GM19099 (cell line): ENCODE measurements around the gene COL8A1.

Experiments
- POLR2A ChIP-seq: IDR thresholded peaks from 3 replicates; pipeline ENCODE4 v1.6.1; 2011; ENCODE audit warnings: low read depth; ENCODE audit not compliant: insufficient read length; ENCODE audit errors: extremely low read depth

The COL8A1 gene

GRCh38 chr3:99817437-99818240, 179.2 kb downstream of the COL8A1 start, which contains the start of gene CMSS1:
Gene CMSS1, plus strand, starts transcription at chr3:99817862.
- TF ChIP-seq POLR2A, result peak; percentile 71

DNA sequence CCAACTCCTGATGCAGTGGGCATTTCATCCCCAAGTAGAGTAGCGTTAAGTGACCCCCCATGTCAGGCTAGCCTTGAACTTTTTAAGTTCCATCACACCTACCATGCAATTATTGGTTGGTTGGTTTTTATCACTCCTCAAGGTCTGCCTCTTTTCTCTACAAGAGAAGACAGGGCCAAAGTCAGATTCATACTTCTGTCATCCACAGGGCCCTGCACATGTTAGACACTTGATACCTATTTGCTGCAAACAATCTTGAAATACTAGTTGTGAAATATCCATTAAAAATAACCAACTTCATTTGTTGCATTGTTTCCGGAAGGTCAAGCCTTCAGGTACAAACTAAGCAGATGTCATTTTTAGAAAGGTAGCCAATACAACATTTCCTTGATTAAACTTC, 180.4 kb downstream of the COL8A1 start:
- TF ChIP-seq POLR2A, result no peak

DNA sequence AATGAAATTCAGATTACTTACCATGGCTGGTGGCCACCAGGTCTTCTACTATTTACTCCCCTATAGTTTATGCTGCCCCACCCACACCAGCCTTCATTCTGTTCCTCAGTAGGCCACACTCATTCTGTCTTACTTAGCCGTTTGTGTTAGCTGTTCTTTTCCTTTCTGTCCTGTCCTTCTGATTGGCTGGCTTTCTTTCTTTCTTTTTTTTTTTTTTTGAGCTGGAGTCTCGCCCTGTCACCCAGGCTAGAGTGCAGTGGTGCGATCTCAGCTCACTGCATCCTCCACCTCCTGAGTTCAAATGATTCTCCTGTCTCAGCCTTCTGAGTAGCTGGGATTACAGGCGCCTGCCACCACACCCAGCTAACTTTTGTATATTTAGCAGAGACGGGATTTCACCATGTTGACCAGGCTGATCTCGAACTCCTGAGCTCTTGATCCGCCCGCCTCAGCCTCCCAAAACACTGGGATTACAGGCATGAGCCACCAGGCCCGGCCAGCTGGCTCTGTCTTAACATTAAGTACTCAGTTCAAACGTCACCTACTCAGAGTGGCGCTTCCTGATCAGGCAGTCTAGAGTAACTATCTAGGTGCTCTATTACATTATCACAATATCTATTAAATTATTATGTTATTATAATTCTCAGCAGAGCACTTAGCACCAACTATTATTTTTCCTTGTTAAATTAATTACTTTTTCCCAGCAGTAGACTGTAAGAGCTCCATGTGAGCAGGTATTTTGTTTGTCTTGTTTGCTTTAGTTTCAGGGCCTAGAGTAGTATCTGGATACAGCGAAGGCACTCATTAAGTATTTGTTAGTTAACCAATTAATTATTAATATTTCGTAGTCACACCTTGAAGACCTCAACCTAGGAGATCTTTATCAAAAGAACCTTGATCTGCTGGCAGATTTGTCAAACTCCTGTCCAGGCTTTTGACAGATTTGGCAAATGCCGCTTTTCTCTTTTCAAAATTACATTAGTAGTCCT, 185.6 kb downstream of the COL8A1 start:
- no peak for TF ChIP-seq POLR2A

GRCh38 chr3:99825004-99825640, 186.7 kb downstream of the COL8A1 start:
- no peak for TF ChIP-seq POLR2A

GRCh38 chr3:99829844-99830243, 191.4 kb downstream of the COL8A1 start:
- TF ChIP-seq POLR2A, result no peak

DNA sequence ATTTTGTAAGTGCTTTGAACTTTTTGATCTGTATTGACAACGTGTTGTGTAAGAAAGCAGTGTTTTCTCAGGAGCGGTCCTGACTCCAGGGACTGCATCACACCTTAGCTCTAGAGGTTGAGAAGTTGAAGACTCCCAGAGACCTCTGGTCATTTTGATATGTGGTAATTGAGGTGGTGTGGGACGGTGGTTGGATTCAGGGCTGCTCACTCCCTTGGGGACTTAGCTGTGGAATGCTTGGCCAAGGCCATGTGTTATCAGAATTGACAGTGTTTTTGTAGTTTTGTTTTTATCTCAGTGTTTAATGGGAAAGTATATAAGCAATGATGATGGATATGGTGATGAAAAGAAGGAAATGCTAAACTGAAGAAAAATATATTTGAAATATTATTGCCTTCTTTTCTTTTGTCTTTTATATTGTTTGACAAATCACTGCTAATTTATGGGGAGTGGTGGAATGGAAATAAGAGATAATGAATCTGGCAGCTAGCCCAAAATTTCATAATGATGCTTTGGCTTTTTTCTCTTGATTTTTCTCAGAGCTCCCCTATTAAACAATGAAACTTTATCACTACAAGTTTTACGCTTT, 195.3 kb downstream of the COL8A1 start:
- no peak for TF ChIP-seq POLR2A

GRCh38 chr3:99834211-99834957, 196.0 kb downstream of the COL8A1 start:
- no peak for TF ChIP-seq POLR2A

DNA sequence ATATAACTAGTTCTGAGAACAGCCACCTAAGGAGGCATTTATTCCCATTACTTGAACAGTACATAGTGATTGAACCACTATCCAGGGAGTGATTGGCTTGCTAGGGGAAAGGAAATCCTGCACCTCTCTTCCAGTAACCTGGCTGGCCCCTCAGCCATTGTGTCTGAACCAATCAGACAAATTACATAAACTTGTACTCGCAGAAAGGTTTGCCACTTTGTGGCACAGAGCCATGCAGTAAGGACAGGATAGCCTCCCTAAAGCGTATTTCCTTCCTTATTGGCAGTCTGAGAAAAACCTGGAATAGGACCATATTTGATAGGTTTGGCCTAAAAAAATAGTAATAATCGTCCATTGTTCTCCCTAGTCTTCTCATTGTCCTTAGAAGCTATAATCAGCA, 198.3 kb downstream of the COL8A1 start:
- no peak for TF ChIP-seq POLR2A

DNA sequence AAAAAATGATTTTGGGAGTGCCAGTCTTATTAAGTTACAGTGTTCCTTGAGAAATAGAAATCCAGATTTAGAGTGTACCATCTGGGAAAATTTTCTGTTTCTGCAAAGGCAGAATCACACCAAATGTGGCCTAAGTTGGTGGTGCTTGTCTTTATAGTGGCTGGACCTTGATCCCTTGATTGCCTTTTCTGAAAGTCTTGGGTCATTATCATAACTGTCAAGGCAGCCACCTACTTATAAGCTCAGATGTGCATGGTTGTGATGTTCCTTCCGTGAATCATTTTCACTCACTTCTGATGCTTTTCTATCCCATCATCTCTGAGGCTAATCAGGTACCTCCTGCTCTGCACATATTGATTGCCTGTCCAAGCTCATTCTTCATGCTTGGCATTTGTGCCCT, 199.3 kb downstream of the COL8A1 start:
- TF ChIP-seq POLR2A, result no peak

DNA sequence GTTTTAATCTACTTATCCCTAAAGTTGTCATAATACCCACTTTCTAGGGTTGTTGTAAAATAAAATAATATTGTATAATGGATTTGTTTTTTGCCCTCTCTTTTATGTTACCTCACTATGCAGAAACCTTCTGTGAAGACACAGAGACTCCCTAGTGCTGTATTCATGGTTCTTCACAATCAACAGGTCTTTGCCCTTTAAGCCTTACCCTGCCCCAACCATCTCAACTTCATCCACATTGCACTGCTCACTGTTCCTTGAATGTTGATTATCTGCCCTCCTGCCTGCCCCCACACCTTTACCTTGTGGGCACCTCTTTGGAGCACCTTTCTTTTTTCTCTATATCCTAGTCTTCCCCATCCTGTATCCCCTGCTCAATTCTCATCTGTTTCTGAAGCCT, 200.4 kb downstream of the COL8A1 start:
- no peak for TF ChIP-seq POLR2A

DNA sequence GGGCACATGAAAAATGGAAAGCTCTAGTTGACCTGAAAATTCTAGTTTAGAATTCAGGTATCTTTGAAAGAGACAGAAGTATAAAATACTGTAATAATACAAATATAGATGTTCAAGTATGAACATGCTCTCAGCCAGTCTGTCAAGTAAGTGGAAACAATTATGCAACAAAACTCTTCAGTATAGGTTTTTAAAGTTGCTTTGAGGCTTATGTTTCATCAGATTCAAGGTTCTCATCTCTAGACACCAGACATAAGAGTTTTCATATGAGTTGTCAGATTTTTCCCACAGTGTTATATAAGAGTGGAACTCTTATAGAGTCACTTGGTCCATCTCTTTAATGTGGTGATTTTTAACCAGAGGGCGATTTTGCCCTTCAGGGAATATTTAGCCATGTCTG, 201.2 kb downstream of the COL8A1 start:
- no peak for TF ChIP-seq POLR2A

- TF ChIP-seq POLR2A, result no peak
These were observed 204.6 kb downstream of the COL8A1 start for GRCh38 chr3:99842826-99843589.

DNA sequence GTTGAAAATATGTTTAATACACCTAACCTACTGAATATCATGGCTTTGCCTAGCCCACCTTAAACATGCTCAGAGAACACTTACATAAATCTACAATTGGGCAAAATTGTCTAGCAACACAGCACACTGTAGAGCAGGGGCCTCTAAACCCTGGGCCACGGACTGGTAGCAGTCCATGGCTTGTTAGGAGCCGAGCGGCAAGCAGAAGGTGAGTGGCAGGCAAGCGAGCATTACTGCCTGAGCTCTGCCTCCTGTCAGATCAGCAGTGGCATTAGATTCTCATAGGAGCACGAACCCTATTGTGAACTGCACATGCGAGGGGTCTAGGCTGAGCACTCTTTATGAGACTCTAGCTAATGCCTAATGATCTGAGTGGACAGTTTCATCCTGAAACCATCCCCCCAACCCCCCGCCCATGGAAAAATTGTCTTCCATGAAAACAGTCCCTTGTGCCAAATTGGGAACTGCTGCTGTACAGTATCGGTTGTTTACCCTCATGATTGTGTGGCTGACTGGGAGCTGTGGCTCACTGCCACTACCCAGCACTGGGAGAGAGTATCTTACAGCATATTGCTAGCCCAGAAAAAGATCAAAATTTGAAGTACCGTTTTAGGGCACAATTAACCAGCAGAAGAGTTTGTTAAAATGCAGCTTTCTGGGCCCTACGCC, 205.3 kb downstream of the COL8A1 start:
- TF ChIP-seq POLR2A, result no peak
